Activated CD8-positive, alpha-beta memory T cell treated with anti-CD3 and anti-CD28 coated beads for 36 hours (primary cell): Measurements from ENCODE around the gene SCN2B. TPM values are rescaled to one million over a fixed set of nuclear protein-coding genes. Genes with fewer than 3 reads are reported as not detected.

Experiments used
- CTCF ChIA-PET: fragments of 350-600 bp; sonication (Branson Sonifier 250); formaldehyde crosslinking; loops from one replicate; lab custom pipeline; 2021; ENCODE audit warnings: antibody characterized with exemption; lab: Charles Lee
- POLR2A ChIA-PET: fragments of 350-600 bp; sonication (Branson Sonifier 250); formaldehyde crosslinking; loops from one replicate; lab custom pipeline; 2021; ENCODE audit warnings: antibody characterized with exemption; lab: Charles Lee
- total RNA-seq, 2 experiments: library from RNA; stranded (reverse); gene quantifications; one replicate each; pipeline ENCODE4 v1.2.3, GENCODE V29; 2021

SCN2B gene
- total RNA-seq, 2 experiments from 2014 or later, result not detected

DNA sequence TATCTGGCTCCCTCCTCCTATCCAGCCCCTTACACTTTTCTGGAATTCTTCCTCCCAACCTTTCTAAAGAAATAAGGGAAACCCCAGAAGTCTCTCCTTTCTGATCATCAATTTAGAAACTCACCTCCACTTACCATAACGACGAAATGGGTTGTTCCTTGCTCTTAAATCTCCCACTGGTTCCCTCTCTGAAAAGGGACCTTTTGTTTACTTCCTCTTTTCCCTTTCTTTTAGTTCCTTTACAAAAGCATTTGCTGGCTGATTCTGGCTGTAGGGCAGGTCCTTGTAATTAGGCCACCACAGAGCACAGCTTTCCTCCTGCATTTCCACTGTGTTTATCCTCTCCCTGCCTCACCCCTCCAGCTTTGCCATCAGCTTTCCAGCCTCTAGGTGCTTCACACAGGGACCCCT, 36.3 kb upstream of the SCN2B start:
- ChIA-PET CTCF (interaction anchor here (6.5 kb wide), 1 partner anchor 14 kb away, joined by 32 read pairs; no protein-coding TSS in a partner anchor), POLR2A (no interaction called here)

GRCh38 chr11:118212131-118212725, 35.8 kb upstream of the SCN2B start:
- POLR2A ChIA-PET, result interaction anchor here (0.9 to 1.0 kb wide), 2 partner anchors 9 to 10 kb away, joined by 4 to 6 read pairs; no protein-coding TSS in a partner anchor
- CTCF ChIA-PET, result interaction anchor here (6.5 kb wide), 1 partner anchor 13 kb away, joined by 32 read pairs; no protein-coding TSS in a partner anchor

GRCh38 chr11:118211006-118211405, 34.6 kb upstream of the SCN2B start:
- POLR2A ChIA-PET, result interaction anchor here (0.9 to 1.0 kb wide), 2 partner anchors 9 to 10 kb away, joined by 4 to 6 read pairs; no protein-coding TSS in a partner anchor
- CTCF ChIA-PET, result interaction anchor here (6.5 kb wide), 1 partner anchor 12 kb away, joined by 32 read pairs; no protein-coding TSS in a partner anchor

- ChIA-PET CTCF (interaction anchor here (1.4 to 3.7 kb wide), 2 partner anchors 9 to 12 kb away, joined by 3 to 14 read pairs; no protein-coding TSS in a partner anchor), POLR2A (no interaction called here)
Measured at GRCh38 chr11:118210323-118210722, 33.9 kb upstream of the SCN2B start.

DNA sequence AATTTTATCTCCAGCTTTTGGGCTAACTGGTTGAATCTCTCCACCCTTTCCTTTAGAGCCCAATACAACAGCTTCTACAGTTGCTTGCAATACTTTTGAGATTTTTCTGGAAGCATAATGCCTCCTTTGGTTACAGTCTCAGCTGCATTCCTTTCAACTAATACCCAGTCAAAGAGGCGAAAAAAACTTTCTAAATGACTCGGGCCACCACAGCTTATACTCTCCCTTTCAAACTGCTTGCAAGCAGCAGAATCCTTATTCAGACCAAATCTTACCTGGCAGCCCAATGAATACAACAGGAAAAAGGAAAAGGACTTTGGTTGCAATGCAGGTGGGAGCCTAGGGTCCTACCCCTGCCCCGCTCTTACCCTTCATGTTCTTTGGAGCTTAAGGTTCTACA, 32.6 kb upstream of the SCN2B start:
- ChIA-PET CTCF (interaction anchor here (1.2 to 3.7 kb wide), 3 partner anchors 10 to 63 kb away, joined by 3 to 14 read pairs (median 3); no protein-coding TSS in a partner anchor), POLR2A (interaction anchor here (1.4 to 2.1 kb wide), 2 partner anchors 15 to 95 kb away, joined by 3 to 6 read pairs; partner anchors contain the start of gene JAML)

GRCh38 chr11:118207079-118207478, 30.6 kb upstream of the SCN2B start:
- ChIA-PET POLR2A (no interaction called here), CTCF (interaction anchor here (1.1 to 3.7 kb wide), 2 partner anchors 9 to 19 kb away, joined by 3 to 14 read pairs; no protein-coding TSS in a partner anchor)

GRCh38 chr11:118206391-118207031, 30.1 kb upstream of the SCN2B start:
- CTCF ChIA-PET, result interaction anchor here (1.0 to 1.9 kb wide), 2 partner anchors 13 to 46 kb away, joined by 3 to 5 read pairs; partner anchors contain the start of gene MPZL3
- POLR2A ChIA-PET, result interaction anchor here (0.7 kb wide), 1 partner anchor 34 kb away, joined by 4 read pairs; no protein-coding TSS in a partner anchor

DNA sequence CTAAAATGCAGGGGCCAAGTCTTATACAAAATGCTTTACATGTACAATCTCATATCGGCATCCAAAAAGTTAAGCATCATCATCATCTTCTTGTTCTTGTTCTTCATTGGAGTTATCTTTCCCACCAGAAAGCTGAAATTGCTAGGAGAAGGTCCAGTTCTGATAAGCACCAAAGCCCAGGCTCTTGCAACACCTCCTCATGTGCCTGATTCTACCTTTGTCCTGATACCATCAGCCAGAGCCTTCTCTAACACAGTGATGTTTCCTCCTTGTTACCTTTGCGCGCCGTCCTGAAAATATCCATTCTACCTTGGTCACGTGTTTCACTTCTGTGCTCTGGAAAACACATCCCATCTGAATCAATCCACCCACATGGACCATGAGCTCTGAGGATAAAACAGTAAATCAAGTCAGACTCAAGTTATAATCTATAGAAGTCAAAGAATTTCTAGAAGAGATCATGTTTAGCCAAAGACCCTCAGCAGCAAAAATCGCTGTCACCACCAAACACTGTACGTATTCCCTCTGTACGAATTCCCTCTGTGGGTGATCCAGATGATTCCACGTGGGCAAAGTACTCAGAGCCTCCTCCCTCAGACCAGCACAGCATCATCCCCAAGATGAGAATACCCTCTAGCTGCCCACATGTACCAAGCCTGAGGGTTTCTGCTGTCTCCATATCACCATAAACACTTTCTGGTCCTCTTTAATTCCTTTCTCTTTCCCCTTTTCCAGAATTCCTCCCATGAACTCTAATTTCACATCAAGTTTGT, 29.4 kb upstream of the SCN2B start:
- POLR2A ChIA-PET, result interaction anchor here (0.6 to 0.7 kb wide), 3 partner anchors 11 to 35 kb away, joined by 3 to 4 read pairs (median 3); no protein-coding TSS in a partner anchor

GRCh38 chr11:118202599-118203422, 26.4 kb upstream of the SCN2B start:
- POLR2A ChIA-PET, result interaction anchor here (0.8 to 1.9 kb wide), 9 partner anchors 9 to 141 kb away, joined by 3 to 34 read pairs (median 4); partner anchors contain the start of gene JAML

More for the DNA sequence above, 29.4 kb upstream of the SCN2B start:
- CTCF ChIA-PET, result interaction anchor here (1.0 to 1.9 kb wide), 2 partner anchors 14 to 46 kb away, joined by 3 to 5 read pairs; partner anchors contain the start of gene MPZL3

DNA sequence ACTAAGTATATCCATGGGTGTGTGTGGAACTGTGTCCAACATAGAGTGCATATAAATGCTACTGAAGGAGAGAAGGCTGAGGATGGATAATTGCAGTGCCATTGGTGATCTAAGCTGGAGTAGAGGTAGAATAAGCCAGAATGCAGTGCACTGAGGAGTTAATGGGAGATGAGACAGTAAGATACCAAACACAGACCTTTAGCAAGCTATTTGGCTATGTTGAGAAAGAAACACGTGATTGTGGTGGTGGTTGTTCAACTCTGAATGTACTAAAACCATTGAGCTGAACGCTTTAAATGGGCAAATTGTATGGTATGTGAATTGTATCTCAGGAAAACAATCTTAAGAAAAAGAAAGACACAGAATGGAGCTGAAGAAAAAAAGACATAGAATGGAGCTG, 25.5 kb upstream of the SCN2B start:
- CTCF ChIA-PET, result interaction anchor here (0.6 to 1.9 kb wide), 6 partner anchors 12 to 62 kb away, joined by 3 to 16 read pairs (median 4); partner anchors contain the start of gene JAML
- POLR2A ChIA-PET, result interaction anchor here (0.8 to 1.9 kb wide), 9 partner anchors 10 to 141 kb away, joined by 3 to 34 read pairs (median 4); partner anchors contain the start of gene JAML

More at GRCh38 chr11:118202599-118203422, 26.4 kb upstream of the SCN2B start:
- CTCF ChIA-PET, result interaction anchor here (0.9 to 1.9 kb wide), 5 partner anchors 11 to 57 kb away, joined by 3 to 16 read pairs (median 5); partner anchors contain the start of gene JAML

DNA sequence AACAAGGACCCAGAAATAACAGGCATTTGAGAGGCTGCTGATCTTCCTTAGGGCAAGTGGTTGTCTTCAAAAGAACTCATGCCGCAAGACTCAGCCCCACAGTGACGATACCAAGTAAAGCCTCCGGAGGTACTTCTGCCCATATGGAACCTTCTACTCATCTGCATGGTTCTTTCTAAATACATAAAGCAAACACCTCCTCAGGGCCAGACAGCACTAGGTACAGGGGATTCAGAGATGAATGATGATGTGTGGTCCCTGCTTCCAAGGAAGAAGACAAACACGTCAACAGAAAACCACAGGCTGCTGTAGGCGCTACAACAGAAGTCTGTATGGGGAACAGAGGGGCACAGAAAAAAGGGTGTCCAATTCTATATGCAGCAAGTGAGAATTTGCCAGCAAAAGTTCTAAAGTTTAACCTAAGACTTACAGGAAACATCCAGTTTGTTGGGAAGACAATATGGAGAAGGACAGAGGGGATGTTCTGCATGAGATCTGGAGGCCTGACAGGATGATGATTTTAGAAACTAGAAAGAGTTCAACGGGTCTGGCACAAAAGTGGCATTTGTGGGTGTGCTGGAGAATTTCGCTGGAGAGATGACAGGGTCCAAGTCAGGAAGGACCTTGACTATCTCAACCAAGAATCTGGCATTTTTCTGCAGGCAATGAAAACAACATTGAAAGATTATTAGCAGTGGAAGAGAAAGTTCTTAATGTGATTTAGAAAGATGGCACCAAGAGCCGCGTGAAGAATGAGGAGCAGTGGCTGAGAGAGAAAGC, 24.7 kb upstream of the SCN2B start:
- POLR2A ChIA-PET, result interaction anchor here (0.6 to 1.9 kb wide), 4 partner anchors 14 to 25 kb away, joined by 3 to 34 read pairs (median 8); partner anchors contain the start of gene JAML
- CTCF ChIA-PET, result interaction anchor here (1.4 to 1.9 kb wide), 2 partner anchors 17 to 95 kb away, joined by 3 to 16 read pairs; no protein-coding TSS in a partner anchor

- CTCF ChIA-PET, result interaction anchor here (1.4 kb wide), 1 partner anchor 95 kb away, joined by 3 read pairs; no protein-coding TSS in a partner anchor
- POLR2A ChIA-PET, result interaction anchor here (0.6 to 1.4 kb wide), 3 partner anchors 16 to 26 kb away, joined by 3 to 11 read pairs (median 5); partner anchors contain the start of gene JAML
Measured at GRCh38 chr11:118200497-118200896, 24.1 kb upstream of the SCN2B start.

GRCh38 chr11:118199135-118199534, 22.7 kb upstream of the SCN2B start:
- ChIA-PET POLR2A (interaction anchor here (0.6 to 1.6 kb wide), 11 partner anchors 15 to 199 kb away, joined by 3 to 11 read pairs (median 5); partner anchors contain the start of genes JAML and MPZL3), CTCF (interaction anchor here (0.7 to 2.6 kb wide), 29 partner anchors 10 to 165 kb away, joined by 3 to 32 read pairs (median 6); partner anchors contain the start of genes CD3G, JAML and MPZL3)

GRCh38 chr11:118198370-118198769, 21.9 kb upstream of the SCN2B start:
- ChIA-PET POLR2A (interaction anchor here (0.6 to 1.6 kb wide), 10 partner anchors 15 to 200 kb away, joined by 3 to 10 read pairs (median 4); partner anchors contain the start of genes JAML and MPZL3), CTCF (interaction anchor here (0.6 to 2.6 kb wide), 40 partner anchors 11 to 165 kb away, joined by 3 to 32 read pairs (median 6); partner anchors contain the start of genes CD3G, JAML, MPZL3 and UBE4A)

DNA sequence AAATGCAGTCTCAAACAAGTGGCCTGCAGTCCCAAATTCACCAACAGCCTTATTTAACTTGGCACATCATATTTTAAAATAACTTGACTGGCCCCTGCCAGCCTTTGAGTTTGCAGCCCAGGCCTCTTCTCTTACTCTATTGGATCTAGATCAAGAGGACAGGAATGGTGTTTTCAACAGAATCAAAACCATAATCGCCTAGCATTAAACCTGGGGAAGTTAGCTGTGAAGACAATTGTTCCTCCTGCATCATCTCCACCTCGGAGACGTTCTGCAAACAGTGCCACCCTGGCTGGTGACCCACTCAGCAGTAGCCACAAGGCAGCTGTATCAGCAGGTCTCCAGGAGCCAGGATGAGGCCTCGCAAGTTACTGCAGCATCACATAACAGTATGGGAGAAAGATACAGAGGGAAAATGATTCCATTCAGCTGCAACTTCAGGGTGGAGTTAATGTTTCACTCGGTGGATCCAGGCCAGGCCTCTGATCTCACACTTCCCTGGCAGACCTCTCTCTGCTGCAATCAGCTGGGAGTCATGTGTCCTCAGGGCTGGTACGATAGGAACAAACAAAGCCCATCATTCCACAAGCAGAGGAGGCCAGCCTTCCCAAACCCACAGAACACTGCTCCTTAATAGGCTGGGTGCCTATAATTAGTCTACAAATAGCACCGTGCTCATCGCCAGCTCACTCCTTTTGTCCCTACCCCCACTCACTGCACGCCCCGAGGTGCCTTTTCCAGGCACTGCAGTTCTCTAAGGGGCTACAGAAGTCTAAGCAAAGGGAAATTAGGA, 18.6 kb upstream of the SCN2B start:
- ChIA-PET POLR2A (interaction anchor here (0.9 to 1.0 kb wide), 2 partner anchors 11 to 19 kb away, joined by 3 to 5 read pairs; no protein-coding TSS in a partner anchor), CTCF (interaction anchor here (1.0 kb wide), 1 partner anchor 11 kb away, joined by 4 read pairs; no protein-coding TSS in a partner anchor)
